ENCODE results near the gene HDX.
"Not testable (repeated sequence)": the region's sequence is repeated elsewhere in the genome, so short reads cannot be mapped to it uniquely, and the experiment has no call there.

The HDX gene

DNA sequence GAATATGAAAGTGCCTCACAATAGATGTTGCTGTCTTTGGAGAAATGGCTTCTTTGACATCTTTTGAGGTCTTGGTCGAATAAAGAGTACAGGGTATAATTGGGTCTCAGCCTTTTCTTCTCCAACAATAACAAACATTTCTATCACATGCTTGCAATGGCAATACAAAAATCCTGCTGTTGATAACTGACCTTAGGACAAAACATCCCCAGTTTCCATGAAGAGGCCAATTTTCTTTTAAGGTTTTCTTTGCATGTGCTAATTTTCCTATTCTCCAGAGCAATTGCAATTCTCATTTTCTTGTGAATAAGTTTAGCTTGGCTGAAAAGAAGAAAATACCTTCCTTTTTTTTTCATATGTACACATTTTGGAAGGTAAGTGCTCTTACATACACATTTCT, 183.6 kb downstream of the HDX start:
- H3K4me3 ChIP-seq (ENCODE audit: low read depth, low read length) = no peak overlapping the region
- no peak for DNase-seq (ENCODE audit: low read depth)
- TF ChIP-seq, protein P1, sequence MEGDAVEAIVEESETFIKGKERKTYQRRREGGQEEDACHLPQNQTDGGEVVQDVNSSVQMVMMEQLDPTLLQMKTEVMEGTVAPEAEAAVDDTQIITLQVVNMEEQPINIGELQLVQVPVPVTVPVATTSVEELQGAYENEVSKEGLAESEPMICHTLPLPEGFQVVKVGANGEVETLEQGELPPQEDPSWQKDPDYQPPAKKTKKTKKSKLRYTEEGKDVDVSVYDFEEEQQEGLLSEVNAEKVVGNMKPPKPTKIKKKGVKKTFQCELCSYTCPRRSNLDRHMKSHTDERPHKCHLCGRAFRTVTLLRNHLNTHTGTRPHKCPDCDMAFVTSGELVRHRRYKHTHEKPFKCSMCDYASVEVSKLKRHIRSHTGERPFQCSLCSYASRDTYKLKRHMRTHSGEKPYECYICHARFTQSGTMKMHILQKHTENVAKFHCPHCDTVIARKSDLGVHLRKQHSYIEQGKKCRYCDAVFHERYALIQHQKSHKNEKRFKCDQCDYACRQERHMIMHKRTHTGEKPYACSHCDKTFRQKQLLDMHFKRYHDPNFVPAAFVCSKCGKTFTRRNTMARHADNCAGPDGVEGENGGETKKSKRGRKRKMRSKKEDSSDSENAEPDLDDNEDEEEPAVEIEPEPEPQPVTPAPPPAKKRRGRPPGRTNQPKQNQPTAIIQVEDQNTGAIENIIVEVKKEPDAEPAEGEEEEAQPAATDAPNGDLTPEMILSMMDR (IDR thresholded peaks at IDR 0.05; ENCODE audit: insufficient read depth, low read depth, low read length, missing control alignments) = no peak

DNA sequence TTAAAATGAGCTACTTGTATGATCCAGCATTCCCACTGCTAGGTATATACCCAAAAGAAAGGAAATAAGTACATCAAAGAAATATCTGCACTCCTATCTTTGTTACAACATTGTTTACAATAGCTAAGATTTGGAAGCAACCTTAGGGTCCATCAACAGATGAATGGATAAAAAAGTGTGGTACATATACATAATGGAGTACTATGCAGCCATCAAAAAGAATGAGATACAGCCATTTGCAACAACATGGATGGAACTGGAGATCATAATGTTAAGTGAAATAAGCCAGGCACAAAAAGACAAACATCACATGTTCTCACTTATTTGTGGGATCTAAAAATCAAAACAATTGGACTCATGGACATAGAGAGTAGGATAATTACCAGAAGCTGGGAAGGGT, 186.3 kb downstream of the HDX start:
- DNase-seq (ENCODE audit: low read depth); H3K4me3 ChIP-seq (ENCODE audit: low read depth, low read length): not testable (repeated sequence)
